Uterine smooth muscle cell (primary cell): ENCODE results near the gene MASP2. TPM values are rescaled to one million over a fixed set of nuclear protein-coding genes. Genes with fewer than 3 reads are reported as not detected.

Source experiments
- total RNA-seq: library from RNA; depleted of rRNA; stranded (reverse); fragments of >200 nt; gene quantifications from 2 replicates; pipeline ENCODE4 v1.2.3, GENCODE V29; 2014

The MASP2 gene
- total RNA-seq, result not detected in 2 replicates

DNA sequence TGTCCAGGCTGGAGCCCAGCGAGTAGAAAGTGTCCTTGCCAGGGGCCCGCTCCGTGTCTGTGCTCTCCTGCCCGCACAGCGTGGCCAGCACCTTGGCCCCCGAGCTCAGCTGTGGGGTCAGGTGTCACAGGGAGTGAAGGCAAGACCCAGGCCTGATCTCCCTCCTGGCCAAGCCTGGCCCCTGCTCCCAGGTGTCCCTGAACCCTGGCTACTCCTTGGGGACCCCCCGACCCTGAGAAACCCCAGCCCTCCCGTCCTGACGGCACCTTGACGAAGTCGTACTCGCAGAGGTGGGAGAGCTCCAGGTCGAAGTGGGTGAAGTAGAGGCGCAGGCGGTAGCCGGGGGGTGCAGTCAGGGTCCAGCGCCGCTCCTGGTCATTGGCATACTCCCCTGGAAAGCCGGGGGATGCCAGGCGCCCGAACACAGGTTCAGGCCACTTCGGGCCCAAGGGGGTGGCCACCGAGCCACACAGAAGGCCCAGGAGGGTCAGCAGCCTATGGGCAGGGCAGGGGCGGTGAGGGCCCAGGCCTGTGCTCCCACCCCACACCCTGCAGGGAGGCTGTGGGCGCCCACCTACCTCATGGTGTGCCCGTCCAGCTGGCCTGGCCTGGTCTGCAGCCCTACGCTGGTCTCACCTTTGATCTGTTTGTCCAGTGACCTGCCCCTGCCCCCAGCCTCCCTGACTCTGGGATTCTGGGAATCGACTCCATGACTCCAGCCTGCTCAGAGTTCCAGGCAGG lies at the start of gene MASP2:
MASP2 (minus strand) TSS at position 615 of the 741 bp plus-strand sequence; CDS start at position 583, 32 bp downstream.

DNA sequence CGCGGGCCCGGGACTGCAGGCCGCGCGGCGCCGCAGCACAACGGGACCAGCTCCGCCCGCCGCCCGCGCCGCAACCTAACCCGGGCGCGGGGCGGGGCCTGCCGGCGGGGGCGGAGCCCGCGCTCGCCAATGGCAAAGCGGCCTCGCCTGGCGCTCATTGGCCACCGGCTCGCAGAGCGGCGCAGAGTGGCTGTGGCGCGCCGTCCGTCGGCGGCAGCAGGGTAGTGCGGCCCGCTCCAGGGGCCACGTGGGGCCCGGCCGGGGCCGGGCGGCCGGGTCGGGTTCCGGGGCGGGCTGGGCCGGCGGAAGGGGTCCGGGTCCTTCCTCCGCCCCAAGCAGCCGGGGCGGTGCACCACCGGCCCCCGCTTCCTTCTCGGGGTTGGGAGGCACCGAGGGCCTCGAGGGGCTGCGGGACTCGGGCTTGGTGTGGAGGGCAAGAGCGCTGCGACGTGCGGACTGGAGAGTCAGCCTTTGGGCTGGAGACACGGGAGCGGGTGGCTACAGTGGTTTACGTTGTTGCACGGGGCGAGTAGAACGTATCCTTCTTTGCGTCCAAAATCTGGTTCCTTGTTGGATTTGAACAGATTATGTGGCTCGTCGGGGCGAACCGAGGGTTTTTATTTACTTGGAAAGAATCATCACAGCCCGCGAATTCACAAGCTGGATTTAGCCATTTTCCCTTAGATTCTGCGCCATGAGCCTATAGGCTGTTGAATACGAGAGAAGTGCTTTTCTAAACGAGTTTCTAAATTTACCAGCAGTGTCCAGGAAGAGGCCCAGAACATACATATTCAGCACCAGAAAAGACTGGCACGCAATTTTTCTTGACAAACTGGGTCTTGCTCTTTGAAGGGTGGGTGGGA lies 13.2 kb upstream of the MASP2 start, which contains the start of gene SRM:
SRM (minus strand) TSS at position 51 of the 863 bp plus-strand sequence. CDS start 75 bp downstream, outside the sequence.

DNA sequence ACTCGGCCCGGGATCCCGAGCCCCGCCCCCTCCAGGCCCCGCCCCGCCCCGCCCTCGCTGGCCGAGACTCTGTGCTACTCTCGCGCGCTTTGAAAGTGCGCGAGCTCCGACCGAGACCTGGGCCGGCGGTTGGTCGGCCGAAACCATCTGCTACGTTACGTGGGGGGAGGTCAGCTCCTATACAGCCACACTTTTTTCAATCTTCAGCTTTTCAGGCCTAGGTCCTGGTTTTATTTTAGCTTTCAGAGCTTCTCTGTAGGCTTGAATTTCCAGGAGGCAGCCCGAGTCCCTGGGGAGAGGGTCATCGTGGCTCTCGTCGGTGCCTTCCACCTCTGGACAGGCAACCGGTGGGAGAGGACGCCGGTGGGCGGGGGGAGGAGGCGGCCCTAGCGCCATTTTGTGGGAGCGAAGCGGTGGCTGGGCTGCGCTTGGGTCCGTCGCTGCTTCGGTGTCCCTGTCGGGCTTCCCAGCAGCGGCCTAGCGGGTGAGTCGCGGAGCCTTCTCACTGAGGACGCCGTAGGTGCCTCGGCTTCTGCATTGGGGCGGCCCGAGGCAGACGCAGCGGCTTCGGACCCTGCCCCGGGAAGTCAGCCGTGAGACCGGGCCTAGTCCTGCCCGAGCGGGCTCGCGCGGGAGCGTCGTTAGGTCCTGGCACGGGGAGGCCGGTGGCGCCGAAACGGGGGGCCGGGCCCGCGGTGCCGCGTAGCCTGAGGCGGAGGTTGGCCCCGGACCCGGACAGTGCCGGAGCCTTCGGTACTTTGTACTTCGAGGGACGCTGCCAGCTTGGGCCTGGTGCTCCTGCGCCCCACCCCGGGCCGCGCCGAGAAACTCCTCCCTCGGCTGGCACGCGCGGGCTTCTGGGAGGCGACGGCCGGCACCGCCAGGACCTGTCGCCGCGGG lies 34.5 kb downstream of the MASP2 start, which contains the start of gene TARDBP:
TARDBP (plus strand) TSS at position 395 of the 900 bp plus-strand sequence. CDS start 1,074 bp downstream, outside the sequence.

Other genes starting within 250 kb of the MASP2 start
- 89.7 and 126 TPM in 2 replicates for gene TARDBP, start 34.6 kb downstream of the MASP2 start, total RNA-seq
- 19.7 and 21.5 TPM in 2 replicates for gene SRM, start 12.8 kb upstream of the MASP2 start, total RNA-seq
- 36.1 and 62.9 TPM in 2 replicates for gene EXOSC10, start 52.6 kb upstream of the MASP2 start, total RNA-seq
- 0.33 and 1.5 TPM in 2 replicates for gene ANGPTL7, start 142.1 kb upstream of the MASP2 start, total RNA-seq
- 37.5 and 49.4 TPM in 2 replicates for gene MTOR, start 215.3 kb upstream of the MASP2 start, total RNA-seq
- 7.4 and 9.5 TPM in 2 replicates for gene UBIAD1, start 226.0 kb upstream of the MASP2 start, total RNA-seq